Progenitor cell of endocrine pancreas (in vitro differentiated cells): Measurements from ENCODE around the gene VWDE. TPM values are rescaled to one million over a fixed set of nuclear protein-coding genes. Genes with fewer than 3 reads are reported as not detected.

Experiments used
- DNase-seq: peaks from one replicate; pipeline ENCODE4 v3.0.0; 2021; ENCODE audit warnings: low spot score; ENCODE audit not compliant: unreplicated experiment
- H3K27ac Mint-ChIP-seq: 2 replicates; pipeline ENCODE4 v1.8.0; 2021; ENCODE audit warnings: mild to moderate bottlenecking, moderate library complexity, mixed read lengths
- H3K27me3 Mint-ChIP-seq: 2 replicates; pipeline ENCODE4 v1.8.0; 2021; ENCODE audit warnings: mixed read lengths
- H3K36me3 Mint-ChIP-seq: 2 replicates; pipeline ENCODE4 v1.8.0; 2022; ENCODE audit warnings: mixed read lengths; ENCODE audit not compliant: insufficient read depth
- H3K4me1 Mint-ChIP-seq: 2 replicates; pipeline ENCODE4 v1.8.0; 2021; ENCODE audit warnings: low read depth, mixed read lengths
- H3K4me3 Mint-ChIP-seq: 2 replicates; pipeline ENCODE4 v1.8.0; 2021; ENCODE audit warnings: low read depth, mild to moderate bottlenecking, moderate library complexity, mixed read lengths
- H3K9me3 Mint-ChIP-seq: 2 replicates; pipeline ENCODE4 v1.8.0; 2021; ENCODE audit warnings: low read depth, mixed read lengths
- total RNA-seq: library from RNA; stranded (reverse); gene quantifications from 2 replicates; pipeline ENCODE4 v1.2.1, GENCODE V29; 2021
- TF ChIP-seq, protein P1 (sequence below): fragments of 200-600 bp; sonication (generic); IDR thresholded peaks from one replicate; pipeline ENCODE4 v1.5.0; 2021; ENCODE audit warnings: antibody characterized with exemption, mild to moderate bottlenecking; ENCODE audit not compliant: unreplicated experiment

The VWDE gene
- total RNA-seq, 1 donor from 2014 or later = 5.8 TPM

DNA sequence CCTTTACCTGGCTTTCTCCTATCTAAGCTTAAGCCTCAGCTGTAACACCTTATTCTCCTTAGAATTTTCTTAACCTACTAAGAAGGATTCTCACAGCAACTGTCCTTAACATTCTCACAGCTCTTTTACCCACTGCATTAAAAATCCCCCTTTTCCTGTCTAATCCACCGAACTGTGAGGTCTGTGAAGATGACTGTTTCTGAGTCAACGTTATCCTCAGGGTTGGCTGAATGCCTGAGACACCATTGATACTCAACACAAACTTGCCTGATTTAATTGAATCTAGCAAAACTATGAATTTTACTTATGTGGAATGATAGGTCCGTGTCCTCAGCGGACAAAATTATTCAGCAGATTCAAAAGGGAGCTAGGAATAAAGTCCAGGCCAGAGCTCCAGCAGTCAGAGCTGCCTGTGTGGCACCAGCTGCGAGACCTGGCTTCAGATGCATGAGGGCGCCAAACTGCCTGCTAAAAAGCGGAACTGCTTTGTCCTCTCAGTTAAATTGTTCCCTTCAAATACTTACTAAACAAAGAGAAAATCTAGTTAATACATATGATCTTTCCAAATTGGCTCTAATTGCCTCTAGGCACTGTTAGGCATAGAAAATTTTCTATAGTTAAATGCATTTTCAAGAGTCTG lies 33.4 kb upstream of the VWDE start:
- H3K4me1 Mint-ChIP-seq = peaks cover 6% of the 10 kb centered on the region
- H3K27ac Mint-ChIP-seq = no peak overlapping the region
- H3K4me3 Mint-ChIP-seq = no peak overlapping the region
- DNase-seq = no peak
- no peaks in the 10 kb centered on the region for H3K36me3 Mint-ChIP-seq
- no peaks in the 10 kb centered on the region for H3K27me3 Mint-ChIP-seq
- no peaks in the 10 kb centered on the region for H3K9me3 Mint-ChIP-seq
- TF ChIP-seq, protein P1, sequence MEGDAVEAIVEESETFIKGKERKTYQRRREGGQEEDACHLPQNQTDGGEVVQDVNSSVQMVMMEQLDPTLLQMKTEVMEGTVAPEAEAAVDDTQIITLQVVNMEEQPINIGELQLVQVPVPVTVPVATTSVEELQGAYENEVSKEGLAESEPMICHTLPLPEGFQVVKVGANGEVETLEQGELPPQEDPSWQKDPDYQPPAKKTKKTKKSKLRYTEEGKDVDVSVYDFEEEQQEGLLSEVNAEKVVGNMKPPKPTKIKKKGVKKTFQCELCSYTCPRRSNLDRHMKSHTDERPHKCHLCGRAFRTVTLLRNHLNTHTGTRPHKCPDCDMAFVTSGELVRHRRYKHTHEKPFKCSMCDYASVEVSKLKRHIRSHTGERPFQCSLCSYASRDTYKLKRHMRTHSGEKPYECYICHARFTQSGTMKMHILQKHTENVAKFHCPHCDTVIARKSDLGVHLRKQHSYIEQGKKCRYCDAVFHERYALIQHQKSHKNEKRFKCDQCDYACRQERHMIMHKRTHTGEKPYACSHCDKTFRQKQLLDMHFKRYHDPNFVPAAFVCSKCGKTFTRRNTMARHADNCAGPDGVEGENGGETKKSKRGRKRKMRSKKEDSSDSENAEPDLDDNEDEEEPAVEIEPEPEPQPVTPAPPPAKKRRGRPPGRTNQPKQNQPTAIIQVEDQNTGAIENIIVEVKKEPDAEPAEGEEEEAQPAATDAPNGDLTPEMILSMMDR = no peak

DNA sequence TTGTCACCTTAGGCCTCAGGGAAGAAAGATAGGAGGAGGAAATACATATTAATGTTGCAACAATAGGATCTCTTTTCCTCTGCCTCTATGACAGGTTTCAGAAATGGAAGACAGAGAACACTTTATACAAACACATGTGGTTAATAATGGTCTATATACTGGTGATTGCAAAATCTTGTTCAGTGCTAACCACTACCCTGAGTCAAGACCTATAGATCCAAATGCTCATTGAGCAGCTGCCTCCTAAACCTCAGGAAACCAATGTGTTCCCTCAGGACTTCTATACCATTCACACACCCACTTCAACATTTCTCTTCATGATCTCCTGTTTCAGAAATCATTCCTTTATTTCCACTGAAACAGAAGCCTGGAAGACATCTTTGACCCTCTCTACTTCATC lies 32.5 kb upstream of the VWDE start:
- TF ChIP-seq, protein P1 = no peak
- Mint-ChIP-seq H3K27ac (no peak overlapping the region), H3K9me3 (no peaks in the 10 kb centered on the region), H3K4me3 (no peak overlapping the region), H3K36me3 (no peaks in the 10 kb centered on the region), H3K27me3 (no peaks in the 10 kb centered on the region), H3K4me1 (peaks cover 9% of the 10 kb centered on the region)
- DNase-seq = no peak

DNA sequence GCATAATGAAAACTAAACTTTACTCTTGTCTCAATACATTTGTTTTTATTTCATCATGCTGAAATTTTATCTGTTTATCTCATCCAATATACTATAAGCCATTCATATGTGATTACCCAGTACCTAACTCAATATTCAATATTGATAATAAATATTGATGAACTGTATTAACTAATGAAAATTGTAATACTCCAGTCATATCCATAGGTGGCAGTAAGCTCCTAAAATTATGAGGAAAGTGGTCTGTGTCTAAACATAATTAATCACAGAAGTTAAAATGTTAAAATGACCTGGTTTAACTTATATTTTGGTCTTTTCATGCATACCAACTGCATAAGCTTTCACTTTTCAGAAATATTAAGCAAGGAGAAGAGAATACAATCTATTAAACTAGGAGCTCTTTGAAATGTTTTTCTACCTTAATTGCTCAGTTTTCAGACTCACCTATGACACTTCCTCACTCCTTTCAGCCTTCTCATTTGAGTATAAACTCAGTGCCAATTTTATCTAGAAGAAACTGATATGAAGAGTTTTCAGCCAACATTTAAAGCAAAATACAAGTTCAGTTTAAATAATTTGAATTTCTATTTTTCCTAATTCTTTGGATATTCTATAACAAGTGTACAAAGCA lies 30.5 kb upstream of the VWDE start:
- TF ChIP-seq, protein P1 = peak; percentile 52
- no peak for DNase-seq
- no peaks in the 10 kb centered on the region for H3K27me3 Mint-ChIP-seq
- H3K27ac Mint-ChIP-seq = no peak overlapping the region
- no peak overlapping the region for H3K4me3 Mint-ChIP-seq
- H3K9me3 Mint-ChIP-seq = peaks cover 20% of the 10 kb centered on the region
- no peaks in the 10 kb centered on the region for H3K36me3 Mint-ChIP-seq
- peaks cover 6% of the 10 kb centered on the region for H3K4me1 Mint-ChIP-seq

GRCh38 chr7:12431886-12432556 lies 28.4 kb upstream of the VWDE start:
- Mint-ChIP-seq H3K4me3 (peak overlapping the region; percentile 35), H3K27me3 (no peaks in the 10 kb centered on the region), H3K9me3 (peaks cover 24% of the 10 kb centered on the region), H3K4me1 (peaks cover 6% of the 10 kb centered on the region), H3K27ac (peak overlapping the region; percentile 92), H3K36me3 (peaks cover 2% of the 10 kb centered on the region)
- TF ChIP-seq, protein P1 = no peak
- peak; percentile 12 for DNase-seq

DNA sequence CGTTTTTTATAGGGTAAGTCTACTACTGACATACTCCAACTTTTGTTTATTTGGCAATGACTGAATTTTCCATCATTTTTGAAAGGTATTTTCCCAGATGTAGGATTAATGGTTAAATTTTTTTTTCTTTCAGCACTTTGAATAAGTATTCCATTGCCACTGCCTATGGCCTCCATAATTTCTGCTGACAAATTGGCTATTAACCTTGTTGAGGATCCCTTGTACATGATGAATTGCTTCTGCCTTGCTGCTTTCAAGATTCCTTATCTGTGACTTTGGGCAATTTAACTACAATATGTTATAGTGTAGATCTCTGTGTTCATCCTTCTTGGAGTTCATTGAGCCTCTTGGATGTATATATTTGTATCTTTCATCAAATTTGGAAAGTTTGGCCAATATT lies 21.6 kb upstream of the VWDE start:
- no peak for DNase-seq
- Mint-ChIP-seq H3K4me3 (no peak overlapping the region), H3K4me1 (no peaks in the 10 kb centered on the region), H3K27me3 (no peaks in the 10 kb centered on the region), H3K27ac (no peak overlapping the region), H3K36me3 (peaks cover 4% of the 10 kb centered on the region), H3K9me3 (peaks cover 19% of the 10 kb centered on the region)
- TF ChIP-seq, protein P1 = no peak
